ENCODE results near the gene KLC4.
"Not testable (repeated sequence)": the region's sequence is repeated elsewhere in the genome, so short reads cannot be mapped to it uniquely, and the experiment has no call there.

Gene KLC4

GRCh38 chr6:43096451-43097097, 37.1 kb downstream of the KLC4 start:
- peak; percentile 41 for DNase-seq

GRCh38 chr6:43097098-43097489, 37.7 kb downstream of the KLC4 start:
- DNase-seq: no peak

- DNase-seq: no peak
These were observed 38.1 kb downstream of the KLC4 start for GRCh38 chr6:43097502-43097901.

- no peak for DNase-seq
These were observed 42.1 kb downstream of the KLC4 start for GRCh38 chr6:43101497-43101896.

- no peak for DNase-seq
These were observed 43.9 kb downstream of the KLC4 start for GRCh38 chr6:43103253-43103876.

- no peak for DNase-seq
These were observed 46.2 kb downstream of the KLC4 start for GRCh38 chr6:43105538-43106222.

GRCh38 chr6:43107344-43108062, 48.1 kb downstream of the KLC4 start:
- no peak for DNase-seq

- DNase-seq: no peak
These were observed 54.2 kb downstream of the KLC4 start for GRCh38 chr6:43113431-43114260.

GRCh38 chr6:43115365-43115764, 55.9 kb downstream of the KLC4 start:
- no peak for DNase-seq

GRCh38 chr6:43117466-43117865, 58.0 kb downstream of the KLC4 start:
- not testable (repeated sequence) for DNase-seq

GRCh38 chr6:43119482-43119881, 60.1 kb downstream of the KLC4 start:
- DNase-seq: no peak

GRCh38 chr6:43120101-43120763, 60.8 kb downstream of the KLC4 start:
- no peak for DNase-seq

- no peak for DNase-seq
These were observed 61.8 kb downstream of the KLC4 start for GRCh38 chr6:43120944-43121913.

GRCh38 chr6:43122146-43122545, 62.7 kb downstream of the KLC4 start:
- DNase-seq: no peak

GRCh38 chr6:43123461-43124314, 64.3 kb downstream of the KLC4 start:
- no peak for DNase-seq

- DNase-seq: no peak
These were observed 65.0 kb downstream of the KLC4 start for GRCh38 chr6:43124481-43124880.
